Fibroblast of skin of right biceps (primary cell): ENCODE measurements around the gene TBXAS1.

Experiments used
- DNase-seq: peaks from one replicate; pipeline ENCODE4 v3.0.0-alpha.2; 2013

Gene TBXAS1

DNA sequence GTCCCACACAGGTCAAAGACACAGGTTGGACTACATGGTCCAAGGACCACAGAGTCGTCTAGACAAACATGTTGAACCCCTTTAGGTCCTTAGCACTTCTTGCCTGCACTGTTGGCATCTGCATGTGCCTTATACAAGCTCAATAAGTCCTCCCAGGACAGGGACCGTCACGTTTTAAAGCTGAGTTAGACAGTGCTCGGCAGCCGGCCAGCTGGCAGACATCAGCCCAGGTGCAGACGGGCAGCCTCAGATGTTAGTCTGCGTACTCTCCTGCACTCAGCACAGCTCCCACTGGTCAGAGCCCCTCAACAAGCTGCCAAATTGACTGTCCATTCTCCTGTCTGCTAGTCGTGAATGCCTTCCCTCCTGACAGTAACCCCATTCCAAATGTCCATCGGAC is 198.8 kb downstream of the TBXAS1 start:
- DNase-seq: no peak

DNA sequence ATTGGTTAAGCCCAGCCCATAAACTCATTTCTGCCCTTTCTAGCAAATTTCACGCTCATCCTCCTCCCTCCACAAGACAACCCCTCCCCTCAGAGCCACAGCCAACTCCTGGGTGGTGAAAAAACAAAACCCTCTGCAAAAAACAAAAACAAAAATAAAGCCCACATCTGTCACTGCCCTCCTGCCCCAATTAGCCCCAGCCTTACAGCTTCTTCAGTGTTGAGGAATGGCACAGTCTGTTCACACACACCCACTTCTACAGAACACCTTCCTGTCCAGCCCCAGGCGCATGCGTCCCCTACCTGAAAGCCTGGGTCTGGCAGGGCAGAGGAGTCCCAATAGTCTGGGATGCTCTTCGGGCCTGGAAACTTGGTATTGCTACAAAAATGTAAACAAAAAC is 199.2 kb downstream of the TBXAS1 start:
- no peak for DNase-seq

DNA sequence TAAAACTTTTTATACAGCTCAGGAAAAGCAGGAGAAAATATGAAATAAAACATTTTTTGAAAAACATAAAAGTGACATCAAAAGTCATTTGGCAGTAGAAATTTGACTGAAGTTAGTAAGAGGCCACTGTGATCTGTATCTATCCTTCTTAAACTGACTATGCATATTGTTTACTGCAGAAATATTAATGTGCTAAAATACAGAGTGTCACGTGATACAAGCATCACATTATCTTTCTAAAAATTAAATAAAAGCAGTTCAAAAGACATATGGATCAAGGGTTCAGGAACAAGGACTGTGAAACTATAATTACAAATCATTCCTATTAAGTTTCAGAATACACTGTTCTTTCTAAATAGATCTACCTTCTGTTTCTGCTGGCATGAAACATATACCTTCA is 200.0 kb downstream of the TBXAS1 start:
- no peak for DNase-seq

DNA sequence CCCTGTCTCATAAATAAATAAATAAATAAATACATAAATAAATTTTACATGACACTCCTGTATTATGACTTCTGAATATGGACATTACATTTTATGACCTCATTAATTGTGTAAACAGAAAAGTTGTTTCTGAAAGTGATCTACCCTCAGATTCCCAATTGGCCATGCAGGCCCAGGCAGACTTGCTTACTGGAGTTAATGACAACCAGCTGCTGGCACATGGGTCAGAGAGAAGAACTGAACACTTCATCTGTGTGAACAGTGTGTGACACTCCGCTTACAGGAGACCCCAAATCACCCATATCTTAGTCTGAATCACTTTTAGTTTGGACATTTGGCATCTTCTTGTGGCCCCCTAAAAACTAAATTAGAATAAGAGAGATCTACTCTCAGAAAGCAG is 202.3 kb downstream of the TBXAS1 start:
- DNase-seq: no peak

DNA sequence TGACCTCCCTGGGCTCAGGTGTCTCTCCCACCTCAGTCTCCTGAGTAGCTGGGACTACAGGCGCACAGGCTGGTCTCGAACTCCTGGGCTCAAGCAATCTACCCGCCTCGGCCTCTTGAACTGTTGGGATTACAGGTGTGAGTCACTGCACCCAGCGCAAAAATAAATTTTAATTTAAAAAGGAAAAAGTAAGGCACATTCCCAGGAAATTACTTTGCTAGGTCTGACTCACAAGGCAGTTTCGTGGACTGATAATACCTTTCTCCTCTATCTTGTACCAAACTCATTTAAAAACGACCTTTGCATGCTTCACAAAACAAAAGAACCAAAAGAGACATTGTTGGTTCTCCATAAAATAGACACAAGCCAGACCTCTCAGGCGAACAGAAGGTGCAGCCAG is 204.0 kb downstream of the TBXAS1 start:
- peak; percentile 57 for DNase-seq

DNA sequence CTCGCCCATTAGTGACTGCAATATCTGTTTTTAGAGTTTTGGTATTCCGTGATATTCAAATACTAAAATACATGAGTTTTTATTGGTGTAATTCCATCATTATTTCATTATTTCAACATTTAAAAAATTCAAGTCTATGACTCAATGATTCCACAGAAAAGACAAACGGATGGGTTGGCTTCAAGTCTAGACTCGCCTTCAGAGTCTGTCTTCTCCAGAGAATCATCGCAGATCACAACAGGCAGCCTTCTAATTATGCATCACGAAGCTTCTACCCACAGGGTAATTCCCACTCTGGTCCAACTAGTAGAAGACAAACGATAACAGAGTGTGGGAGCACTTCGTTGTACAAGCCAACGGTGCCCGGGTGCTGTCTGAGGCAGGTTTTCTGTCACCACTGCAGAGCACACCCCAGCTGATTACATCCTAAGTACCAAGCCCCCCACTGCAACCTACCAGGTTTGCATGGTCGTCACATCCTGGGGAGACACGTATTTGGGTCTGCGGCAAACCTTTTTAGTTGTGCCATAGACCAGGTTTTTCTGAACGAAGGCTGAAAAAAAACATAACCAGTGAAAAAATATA is 204.8 kb downstream of the TBXAS1 start:
- DNase-seq: peak; percentile 27

DNA sequence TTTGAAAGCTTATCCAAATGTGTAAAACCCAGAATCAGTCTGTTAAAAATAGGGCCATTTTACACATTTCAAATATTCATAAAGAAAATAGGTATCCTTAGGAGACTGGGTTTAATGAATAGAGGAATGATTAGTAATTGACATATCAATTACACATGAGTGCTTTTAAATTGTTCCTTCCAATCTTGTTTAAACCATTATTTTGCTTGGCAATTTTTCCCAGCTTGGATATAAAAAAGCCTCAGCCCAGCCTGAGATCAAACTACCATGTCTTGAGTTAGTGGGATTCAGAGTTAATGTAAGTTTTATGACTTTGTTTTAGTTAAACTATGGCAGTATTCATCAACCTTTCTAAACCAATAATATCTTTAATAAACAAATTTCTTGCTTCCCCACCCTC is 205.4 kb downstream of the TBXAS1 start:
- no peak for DNase-seq

DNA sequence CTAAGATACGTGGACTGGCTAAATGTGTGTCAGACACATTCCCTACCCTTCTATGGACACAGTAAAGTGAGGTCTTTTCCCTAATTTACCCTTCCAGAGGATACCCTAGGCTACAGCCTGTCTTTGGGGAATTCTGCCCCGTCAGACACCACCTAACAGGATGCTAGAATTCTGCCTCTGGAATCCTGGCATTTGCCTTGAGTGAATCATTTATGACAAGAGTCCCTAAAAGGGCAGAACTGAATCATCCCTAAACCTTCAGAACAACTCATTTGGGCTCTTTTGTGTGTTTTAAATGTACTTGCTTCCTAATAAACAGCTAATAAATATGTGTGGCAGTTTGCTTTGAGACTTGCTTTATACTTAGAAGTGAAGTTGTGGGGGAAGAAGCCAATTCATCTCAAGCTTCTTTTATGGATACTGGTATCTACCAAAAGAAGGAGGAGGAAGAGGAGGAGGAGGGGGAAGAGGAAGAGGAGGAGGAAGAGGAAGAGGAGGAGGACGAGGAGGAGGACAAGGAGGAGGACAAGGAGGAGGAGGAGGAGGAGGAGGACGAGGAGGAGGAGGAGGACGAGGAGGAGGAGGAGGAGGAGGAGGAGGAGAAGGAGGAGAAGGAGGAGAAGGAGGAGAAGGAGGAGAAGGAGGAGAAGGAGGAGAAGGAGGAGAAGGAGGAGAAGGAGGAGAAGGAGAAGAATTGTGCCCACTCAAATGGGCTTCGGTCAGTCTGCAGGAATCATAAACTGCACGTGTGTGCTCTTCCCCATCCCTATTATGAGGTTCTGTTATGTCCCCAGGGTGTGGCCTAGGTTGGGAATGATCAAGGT is 206.5 kb downstream of the TBXAS1 start:
- peak; percentile 86 for DNase-seq

DNA sequence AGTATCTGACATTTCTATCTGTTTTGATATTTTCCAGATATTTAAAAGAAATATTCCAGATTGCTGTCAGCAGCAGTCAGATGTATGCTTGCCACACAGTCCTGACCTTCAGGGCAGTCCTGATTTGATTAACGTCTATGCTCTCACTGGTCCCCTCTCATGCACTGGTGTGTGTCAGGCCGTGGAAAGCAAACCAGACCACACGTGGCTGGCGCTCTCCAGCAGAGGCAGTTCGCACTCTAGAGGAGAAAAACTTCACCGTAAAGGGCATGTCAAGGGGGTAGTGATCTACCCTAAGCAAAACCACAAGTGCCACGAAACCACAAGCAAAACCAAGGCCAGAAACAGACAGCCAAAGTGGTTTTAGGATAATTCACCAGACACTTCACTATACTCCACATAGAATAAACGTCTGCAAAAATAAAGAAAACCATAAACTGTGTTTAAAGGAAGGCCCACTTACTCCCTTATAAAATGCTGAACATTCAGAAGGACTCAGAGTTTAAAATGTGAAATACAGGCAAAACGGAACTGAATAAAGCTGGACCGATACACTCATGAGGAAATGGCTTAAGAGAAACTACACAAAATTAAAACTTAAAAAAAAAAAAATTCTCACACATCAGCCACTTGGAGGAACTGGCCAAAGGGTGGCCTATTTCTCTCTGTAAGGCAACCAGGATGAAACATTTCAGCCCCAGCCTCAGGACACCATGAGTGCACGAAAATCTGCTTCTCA is 207.3 kb downstream of the TBXAS1 start:
- DNase-seq: peak; percentile 52

DNA sequence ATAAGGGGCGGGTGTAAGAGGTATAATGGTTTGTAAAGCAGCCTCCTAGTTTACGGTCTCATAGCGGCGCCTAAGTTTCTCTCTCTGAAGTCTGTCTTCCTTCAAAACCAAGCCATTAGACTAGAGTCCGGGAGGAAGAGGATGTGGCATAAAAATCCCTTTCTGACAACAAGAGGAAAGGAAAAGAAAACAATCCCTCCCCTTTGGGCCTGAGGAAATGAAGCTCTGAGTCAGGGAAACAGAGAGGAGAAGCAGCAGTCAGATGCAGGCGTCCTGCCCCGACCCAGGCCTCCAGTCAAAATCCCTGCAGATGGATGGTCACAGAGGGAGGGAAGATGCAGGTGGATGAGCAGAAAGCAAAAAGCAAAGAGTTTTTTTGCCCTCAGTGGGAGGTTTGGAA is 210.0 kb downstream of the TBXAS1 start:
- peak; percentile 24 for DNase-seq

DNA sequence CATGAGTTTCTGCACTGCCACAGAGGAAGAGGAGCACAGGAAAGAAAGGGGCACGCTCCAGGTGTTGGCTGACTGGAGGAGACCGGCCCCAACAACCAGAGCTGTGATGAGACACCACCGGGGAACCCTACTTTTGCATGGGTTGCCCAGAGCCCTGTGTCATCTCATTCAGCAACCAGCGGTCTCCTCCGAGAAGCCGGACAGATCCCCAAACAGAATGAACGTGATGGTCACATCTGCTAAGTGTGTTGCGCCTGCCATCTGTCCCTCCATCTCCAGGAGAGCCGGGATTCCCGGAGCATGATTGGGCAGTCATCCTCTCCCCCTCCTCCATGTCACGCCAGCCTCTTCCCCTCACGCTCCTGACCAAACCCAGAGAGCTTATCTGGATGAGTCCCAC is 210.8 kb downstream of the TBXAS1 start:
- DNase-seq: no peak

DNA sequence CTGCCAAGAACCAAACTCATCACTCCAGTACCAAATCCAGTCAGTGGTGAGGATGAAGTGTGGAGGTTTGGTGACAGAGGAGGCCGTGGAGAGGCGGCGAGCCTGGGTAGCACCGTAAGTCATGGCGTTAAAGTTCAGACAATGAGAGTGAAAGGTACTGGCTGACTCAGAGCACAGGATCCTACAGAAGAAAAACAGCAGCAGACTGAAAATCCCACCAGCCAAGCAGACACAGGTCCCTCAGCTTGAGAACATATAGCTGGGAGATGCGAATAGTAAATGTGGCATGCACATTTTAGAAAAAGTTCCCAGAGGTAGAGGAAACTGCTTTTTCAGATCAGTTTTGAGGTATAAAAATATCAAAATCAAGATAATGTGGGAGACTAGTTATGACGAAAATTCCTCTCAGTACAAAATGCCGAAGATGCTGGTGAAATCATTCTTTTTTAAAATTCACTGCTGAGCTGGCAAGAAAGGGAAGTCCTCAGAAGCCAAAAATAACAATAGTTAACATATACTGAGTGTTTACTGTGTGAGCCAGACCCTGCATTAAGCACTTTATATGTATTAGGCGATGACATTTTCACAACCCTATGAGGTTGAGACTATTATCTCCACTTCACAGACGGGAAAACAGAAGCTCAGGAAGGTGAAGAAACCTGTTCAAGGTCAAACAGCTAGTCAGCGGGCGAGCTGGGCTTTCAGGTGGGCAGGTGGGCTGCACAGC is 212.8 kb downstream of the TBXAS1 start:
- DNase-seq: peak; percentile 72

DNA sequence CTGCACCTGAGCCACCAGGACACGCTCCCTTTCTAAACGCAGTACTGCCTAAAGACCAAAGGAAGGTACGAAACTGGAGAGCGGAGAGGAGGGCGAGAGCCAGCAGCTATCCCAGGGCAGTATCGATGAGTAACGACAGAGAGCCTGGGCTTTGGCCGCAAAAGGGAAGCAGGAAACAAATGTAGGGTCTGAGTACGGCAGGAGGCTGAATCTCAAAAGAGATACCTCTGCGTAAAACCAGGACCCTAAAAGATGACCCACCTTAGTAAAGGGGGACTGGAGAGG is 213.3 kb downstream of the TBXAS1 start:
- DNase-seq: no peak

DNA sequence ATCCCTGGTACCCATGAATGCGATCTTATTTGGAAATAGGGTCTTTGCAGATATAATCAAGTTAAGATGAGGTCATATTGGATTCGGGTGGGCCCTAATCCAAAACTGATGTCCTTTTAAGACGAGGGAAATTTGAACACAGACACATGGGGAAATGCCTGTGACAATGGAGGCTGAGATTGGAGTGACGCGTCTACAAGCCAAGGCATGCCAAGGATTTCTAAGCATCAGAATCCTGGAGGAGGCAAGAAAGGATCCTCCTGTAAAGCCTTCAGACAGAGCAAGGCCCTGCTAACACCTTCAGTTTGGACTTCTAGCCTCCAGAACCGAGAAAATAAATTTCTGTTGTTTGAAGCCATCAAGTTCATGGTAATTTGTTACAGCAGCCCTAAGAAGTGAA is 215.2 kb downstream of the TBXAS1 start:
- DNase-seq: no peak

DNA sequence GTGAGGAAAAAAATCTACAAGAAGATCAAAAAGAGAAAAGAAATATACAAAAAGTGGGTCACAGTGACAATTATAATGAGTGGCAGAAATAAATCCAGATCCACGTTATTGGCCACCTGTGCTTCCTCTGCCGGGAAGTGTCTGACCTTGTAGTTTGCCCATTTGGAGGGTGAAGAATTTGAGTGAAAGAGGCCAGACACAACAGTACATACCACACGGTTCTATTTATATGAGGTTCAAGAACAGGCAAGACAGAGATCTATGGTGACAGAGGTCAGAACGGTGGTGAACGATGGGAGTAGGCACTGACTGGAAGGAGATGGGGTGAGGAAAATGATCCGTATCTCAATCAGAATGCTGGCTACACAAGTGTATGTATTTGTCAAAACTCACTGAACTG is 216.6 kb downstream of the TBXAS1 start:
- DNase-seq: no peak

DNA sequence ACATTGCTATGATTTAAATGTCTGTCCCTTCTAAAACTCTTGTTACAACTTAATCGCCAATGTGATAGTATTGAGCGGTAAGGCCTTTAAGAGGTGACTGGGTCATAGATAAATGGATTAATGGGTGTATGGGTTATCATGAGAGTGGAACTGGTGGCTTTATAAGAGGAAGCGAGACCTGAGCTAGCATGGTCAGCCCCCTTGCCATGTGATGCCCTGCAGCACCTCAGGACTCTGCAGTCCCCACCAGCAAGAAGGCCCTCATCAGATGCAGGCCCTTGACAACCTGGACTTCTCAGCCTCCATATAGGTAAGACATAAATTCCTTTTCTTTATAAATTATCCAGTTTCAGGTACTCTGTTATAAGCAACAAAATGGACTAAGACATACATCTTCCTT is 218.1 kb downstream of the TBXAS1 start:
- DNase-seq: no peak

DNA sequence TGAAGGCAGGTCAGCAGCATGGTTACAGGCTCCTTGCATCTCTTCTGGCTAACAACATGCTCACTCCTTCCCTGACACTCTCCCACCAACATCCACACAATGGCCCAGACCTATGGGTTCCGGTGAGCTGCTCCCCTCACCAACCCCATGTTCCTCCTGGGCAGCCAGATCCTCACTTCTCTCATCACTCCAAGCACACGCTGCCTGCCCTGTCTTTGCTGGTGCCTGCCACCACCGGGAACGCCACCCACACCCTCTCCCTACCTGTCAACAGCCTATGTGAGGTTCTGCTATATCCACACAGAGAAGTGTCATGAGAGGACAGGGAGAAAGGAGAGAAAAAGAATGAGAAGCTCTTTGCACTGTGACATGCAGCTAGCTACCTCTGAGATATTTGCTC is 219.1 kb downstream of the TBXAS1 start:
- DNase-seq: no peak

DNA sequence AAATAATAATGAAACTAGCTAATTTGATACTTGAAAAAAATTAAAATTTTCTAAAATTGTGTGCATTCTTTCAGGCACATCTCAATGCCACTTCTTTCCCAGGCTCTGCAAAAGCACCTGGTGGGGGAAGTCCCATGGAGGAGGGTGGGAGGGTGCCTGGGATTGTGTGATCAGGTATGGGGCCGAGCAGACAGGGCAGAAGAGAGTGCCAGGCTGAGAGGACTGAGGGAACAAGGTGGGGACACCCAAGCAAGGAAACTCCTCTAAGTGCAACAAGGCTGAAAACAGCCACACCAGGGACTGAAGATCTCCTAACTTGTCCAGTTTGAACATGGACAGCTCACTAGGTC is 219.9 kb downstream of the TBXAS1 start:
- no peak for DNase-seq

DNA sequence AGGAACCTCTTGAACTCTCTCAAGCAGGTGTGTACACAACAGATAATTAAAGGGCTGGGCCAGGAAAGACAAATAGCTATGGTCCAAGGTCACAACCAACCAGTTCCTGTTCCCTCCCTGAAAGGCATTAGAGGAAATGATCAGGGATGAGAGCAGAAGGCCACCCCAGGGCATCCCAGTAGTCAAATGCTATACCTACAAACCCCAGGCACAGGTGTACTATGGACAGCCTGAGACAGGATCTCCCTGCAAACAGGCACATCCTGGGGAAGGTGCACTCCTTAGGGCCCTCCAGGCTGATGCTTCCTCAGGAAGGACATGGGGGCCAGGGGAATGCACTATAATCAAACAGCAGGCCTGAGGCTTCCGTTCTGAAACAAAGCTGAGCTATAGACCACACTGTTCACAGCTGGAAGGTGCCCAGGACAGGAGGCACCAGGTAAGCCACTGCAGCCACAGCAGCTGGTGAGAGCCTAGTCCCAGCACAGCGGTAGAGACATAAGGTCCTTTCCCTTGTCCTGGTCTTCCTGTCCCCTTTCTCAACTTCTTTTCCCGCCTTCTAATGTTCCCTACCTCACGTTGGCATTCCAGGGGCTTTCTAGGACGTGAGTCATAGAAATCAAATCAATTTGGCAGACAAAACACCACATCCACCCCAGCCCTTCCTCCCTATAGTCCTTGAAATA is 220.4 kb downstream of the TBXAS1 start:
- peak; percentile 40 for DNase-seq

DNA sequence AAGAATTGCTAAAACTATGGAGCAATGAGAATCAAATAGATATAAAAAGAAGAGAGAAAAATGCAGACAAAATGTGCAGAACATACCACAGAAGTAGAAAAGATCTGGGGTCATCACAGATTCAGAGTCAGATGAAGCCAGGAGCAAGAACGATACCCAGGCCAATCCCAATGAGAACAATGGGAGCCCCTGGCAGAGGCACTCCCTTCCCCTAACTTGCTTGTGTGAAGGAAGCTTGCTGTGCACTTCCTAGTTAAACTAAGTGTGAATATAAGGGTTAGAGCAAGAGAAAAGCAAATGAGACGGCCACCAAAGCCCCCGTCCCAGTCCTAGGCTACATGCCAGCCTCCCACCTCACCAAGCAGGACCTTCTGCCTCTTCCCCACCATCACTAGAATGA is 221.0 kb downstream of the TBXAS1 start:
- no peak for DNase-seq

DNA sequence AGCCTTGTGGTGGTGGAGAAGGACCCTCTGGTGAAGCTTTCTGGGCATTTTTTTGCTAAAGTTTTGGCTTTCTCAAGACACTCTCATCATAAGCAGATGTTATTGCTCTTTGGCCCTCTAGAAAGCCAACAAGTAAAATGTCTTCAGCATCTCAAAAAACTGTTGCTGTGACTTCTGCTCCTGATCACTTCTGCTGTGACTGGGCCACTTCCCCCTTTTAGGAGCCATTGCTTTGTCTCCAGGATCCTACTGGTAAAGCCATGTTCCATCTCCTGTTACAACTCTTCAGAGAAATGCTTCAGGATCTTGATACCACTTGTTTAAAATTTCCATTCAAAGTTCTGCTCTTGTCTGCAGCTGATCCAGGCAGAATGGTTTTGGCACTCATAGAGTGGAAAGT is 222.8 kb downstream of the TBXAS1 start:
- DNase-seq: no peak

DNA sequence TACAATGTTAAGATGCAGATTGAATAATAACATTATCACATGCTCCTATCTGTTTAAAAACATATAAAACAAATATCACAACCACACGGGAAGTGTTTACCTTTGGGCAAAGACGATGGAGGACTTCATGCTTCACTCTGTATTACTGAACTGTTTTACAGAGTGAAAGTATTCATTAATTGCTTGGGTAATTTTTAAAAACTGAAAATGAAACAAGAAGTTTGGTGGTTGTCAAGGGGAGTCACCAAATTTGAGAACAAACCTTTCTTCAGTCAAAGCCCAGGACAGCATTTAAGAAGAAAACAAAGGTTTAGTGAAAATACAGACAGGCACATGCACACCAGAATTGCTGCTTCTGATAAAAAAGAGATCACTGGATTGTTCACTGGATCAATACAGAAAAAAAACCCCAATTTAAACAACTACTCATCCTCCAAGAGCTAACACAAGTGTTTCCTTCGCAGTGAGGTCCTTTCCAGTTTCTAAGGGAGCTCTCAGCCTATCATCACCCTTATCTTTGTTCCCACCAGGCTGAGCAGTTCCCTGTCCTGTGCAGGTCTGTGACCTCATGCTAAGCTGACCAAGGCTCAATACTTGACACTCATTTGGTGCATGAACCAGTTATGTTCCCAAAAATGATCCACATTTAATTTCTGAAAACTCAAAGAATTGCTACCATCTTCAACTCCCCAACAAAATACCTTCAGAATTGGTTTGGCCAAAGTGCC is 224.9 kb downstream of the TBXAS1 start:
- no peak for DNase-seq

DNA sequence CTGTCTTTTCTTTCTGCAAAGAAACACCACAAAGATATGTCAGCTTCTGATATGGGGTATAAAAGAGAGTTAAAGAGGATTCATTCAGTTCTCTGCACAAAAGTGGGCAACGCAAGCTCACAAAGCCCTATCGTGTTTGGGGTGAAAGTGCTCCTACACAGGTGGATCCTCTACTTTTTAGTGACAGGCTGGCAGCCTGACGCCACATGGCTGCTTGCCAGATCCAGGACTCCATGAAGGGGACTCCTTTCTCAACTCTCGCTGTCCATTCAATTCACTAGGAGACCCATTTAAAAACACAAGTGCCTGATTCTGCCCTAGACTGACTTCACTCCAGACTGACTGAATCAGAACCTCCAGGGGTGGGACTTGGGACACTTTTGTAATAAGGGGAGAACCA is 225.7 kb downstream of the TBXAS1 start:
- no peak for DNase-seq
